ENCODE data around the gene NFAM1.

Gene NFAM1

DNA sequence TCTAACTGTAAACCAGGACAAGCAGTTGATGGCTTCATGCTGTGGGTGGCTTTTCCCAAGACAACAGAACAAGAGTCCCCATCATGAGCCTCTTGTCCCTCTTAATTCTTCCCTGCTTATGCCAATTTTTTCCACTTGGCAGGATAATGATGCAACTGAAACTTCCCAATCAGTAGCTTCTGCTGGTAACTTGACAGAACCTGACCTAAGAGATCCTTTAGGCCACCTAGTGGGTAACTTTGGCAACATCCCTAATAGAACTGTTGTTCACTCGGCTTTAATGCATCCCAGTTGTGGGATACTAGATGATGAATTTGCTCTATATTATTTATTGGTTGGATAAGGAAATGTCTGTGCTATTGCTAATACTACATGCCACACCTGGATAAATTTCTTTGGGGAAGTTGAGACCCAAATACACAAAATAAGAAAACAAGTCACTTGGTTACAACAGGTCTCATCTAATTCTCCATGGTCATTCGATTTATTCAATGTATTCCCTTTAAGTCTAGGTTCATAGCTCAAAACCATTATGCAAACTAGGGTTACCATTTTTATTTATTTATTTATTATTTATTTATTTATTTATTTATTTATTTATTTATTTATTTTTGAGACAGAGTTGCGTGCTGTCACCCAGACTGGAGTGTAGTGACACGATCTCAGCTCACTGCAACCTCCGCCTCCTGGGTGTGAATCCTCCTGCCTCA lies 41.4 kb upstream of the NFAM1 start (continued):
- TF ChIP-seq HOXD13 (CRISPR knock-in tag; IDR thresholded peaks at IDR 0.05; ENCODE audit: borderline replicate concordance) (no peak), PRDM6 (tag by site-specific recombination; IDR thresholded peaks at IDR 0.05) (no peak)

- H3K36me3 ChIP-seq (ENCODE audit: control insufficient read depth in 2 of 2, insufficient read depth in 1 of 2, low read length in 2 of 2), result no peaks in the 10 kb centered on the region
- H3K9me3 ChIP-seq (ENCODE audit: control insufficient read depth, insufficient read depth, low read depth, low read length), result no peaks in the 10 kb centered on the region
- TF ChIP-seq ZNF544 (tag by site-specific recombination; IDR thresholded peaks at IDR 0.05) (no peak), CTCF (tag by site-specific recombination; IDR thresholded peaks at IDR 0.05) (no peak), FEZF1 (tag by site-specific recombination; IDR thresholded peaks at IDR 0.05) (no peak), TCF7L2 (IDR thresholded peaks at IDR 0.05; ENCODE audit: borderline replicate concordance, low read depth, low read length) (no peak), ZNF223 (tag by site-specific recombination; IDR thresholded peaks at IDR 0.05) (no peak), ZBTB8A (tag by site-specific recombination; IDR thresholded peaks at IDR 0.05) (no peak), ZNF510 (tag by site-specific recombination; IDR thresholded peaks at IDR 0.05; ENCODE audit: insufficient replicate concordance) (no peak), ZNF791 (tag by site-specific recombination; IDR thresholded peaks at IDR 0.05) (no peak), PRDM10 (tag by site-specific recombination; IDR thresholded peaks at IDR 0.05) (no peak), ZNF146 (tag by site-specific recombination; IDR thresholded peaks at IDR 0.05) (no peak), ZNF239 (tag by site-specific recombination; IDR thresholded peaks at IDR 0.05) (no peak), ZNF670 (tag by site-specific recombination; IDR thresholded peaks at IDR 0.05; ENCODE audit: low read depth) (no peak), ZNF266 (tag by site-specific recombination; IDR thresholded peaks at IDR 0.05; ENCODE audit: low read depth) (no peak), ZFHX2 (tag by site-specific recombination; conservative IDR thresholded peaks at IDR 0.05) (no peak), ZNF645 (tag by site-specific recombination; IDR thresholded peaks at IDR 0.05) (no peak), ZNF23 (tag by site-specific recombination; IDR thresholded peaks at IDR 0.05; ENCODE audit: borderline replicate concordance) (no peak), ZNF837 (tag by site-specific recombination; IDR thresholded peaks at IDR 0.05) (no peak)
- TF ChIP-seq, protein P1, sequence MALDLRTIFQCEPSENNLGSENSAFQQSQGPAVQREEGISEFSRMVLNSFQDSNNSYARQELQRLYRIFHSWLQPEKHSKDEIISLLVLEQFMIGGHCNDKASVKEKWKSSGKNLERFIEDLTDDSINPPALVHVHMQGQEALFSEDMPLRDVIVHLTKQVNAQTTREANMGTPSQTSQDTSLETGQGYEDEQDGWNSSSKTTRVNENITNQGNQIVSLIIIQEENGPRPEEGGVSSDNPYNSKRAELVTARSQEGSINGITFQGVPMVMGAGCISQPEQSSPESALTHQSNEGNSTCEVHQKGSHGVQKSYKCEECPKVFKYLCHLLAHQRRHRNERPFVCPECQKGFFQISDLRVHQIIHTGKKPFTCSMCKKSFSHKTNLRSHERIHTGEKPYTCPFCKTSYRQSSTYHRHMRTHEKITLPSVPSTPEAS (tag by site-specific recombination; IDR thresholded peaks at IDR 0.05), result no peak
- TF ChIP-seq, protein P2, sequence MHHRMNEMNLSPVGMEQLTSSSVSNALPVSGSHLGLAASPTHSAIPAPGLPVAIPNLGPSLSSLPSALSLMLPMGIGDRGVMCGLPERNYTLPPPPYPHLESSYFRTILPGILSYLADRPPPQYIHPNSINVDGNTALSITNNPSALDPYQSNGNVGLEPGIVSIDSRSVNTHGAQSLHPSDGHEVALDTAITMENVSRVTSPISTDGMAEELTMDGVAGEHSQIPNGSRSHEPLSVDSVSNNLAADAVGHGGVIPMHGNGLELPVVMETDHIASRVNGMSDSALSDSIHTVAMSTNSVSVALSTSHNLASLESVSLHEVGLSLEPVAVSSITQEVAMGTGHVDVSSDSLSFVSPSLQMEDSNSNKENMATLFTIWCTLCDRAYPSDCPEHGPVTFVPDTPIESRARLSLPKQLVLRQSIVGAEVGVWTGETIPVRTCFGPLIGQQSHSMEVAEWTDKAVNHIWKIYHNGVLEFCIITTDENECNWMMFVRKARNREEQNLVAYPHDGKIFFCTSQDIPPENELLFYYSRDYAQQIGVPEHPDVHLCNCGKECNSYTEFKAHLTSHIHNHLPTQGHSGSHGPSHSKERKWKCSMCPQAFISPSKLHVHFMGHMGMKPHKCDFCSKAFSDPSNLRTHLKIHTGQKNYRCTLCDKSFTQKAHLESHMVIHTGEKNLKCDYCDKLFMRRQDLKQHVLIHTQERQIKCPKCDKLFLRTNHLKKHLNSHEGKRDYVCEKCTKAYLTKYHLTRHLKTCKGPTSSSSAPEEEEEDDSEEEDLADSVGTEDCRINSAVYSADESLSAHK (tag by site-specific recombination; IDR thresholded peaks at IDR 0.05), result no peak
- TF ChIP-seq, protein P3, sequence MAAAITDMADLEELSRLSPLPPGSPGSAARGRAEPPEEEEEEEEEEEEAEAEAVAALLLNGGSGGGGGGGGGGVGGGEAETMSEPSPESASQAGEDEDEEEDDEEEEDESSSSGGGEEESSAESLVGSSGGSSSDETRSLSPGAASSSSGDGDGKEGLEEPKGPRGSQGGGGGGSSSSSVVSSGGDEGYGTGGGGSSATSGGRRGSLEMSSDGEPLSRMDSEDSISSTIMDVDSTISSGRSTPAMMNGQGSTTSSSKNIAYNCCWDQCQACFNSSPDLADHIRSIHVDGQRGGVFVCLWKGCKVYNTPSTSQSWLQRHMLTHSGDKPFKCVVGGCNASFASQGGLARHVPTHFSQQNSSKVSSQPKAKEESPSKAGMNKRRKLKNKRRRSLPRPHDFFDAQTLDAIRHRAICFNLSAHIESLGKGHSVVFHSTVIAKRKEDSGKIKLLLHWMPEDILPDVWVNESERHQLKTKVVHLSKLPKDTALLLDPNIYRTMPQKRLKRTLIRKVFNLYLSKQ (tag by site-specific recombination; IDR thresholded peaks at IDR 0.05; ENCODE audit: borderline replicate concordance), result no peak
- no peak overlapping the region for H3K27ac ChIP-seq (ENCODE audit: extremely low read depth, low read depth, low read length)
- ChIA-PET POLR2A (interaction anchor here (1.2 kb wide), 1 partner anchor 88 kb away, joined by 3 read pairs; no protein-coding TSS in a partner anchor), CTCF (interaction anchor here (0.9 to 3.2 kb wide), 12 partner anchors 9 to 776 kb away, joined by 3 to 33 read pairs (median 6); no protein-coding TSS in a partner anchor)
- H3K4me1 ChIP-seq (ENCODE audit: control insufficient read depth, insufficient read depth, low read length), result no peaks in the 10 kb centered on the region
- H3K4me3 ChIP-seq (ENCODE audit: low read depth, low read length), result no peak overlapping the region
These were observed 40.5 kb upstream of the NFAM1 start for GRCh38 chr22:42472671-42473070.

All from HEK293 (cell line).